ENCODE measurements around the gene RPUSD4.

RPUSD4 gene

GRCh38 chr11:126197277-126197939 is 14.0 kb downstream of the RPUSD4 start:
- no peak for DNase-seq (ENCODE audit: low read depth)
- no peak for TF ChIP-seq CTCF (IDR thresholded peaks at IDR 0.05; ENCODE audit: control insufficient read depth, extremely low read depth, insufficient read depth)
- no peak overlapping the region for H3K4me3 ChIP-seq (ENCODE audit: low read depth, low read length)

- TF ChIP-seq CTCF (IDR thresholded peaks at IDR 0.05; ENCODE audit: control insufficient read depth, extremely low read depth, insufficient read depth) = no peak
- H3K4me3 ChIP-seq (ENCODE audit: low read depth, low read length) = no peak overlapping the region
- DNase-seq (ENCODE audit: low read depth) = no peak
These were observed 16.3 kb downstream of the RPUSD4 start for GRCh38 chr11:126195119-126195518.

- peak; percentile 71 for TF ChIP-seq CTCF (IDR thresholded peaks at IDR 0.05; ENCODE audit: control insufficient read depth, extremely low read depth, insufficient read depth)
- H3K4me3 ChIP-seq (ENCODE audit: low read depth, low read length) = no peak overlapping the region
- DNase-seq (ENCODE audit: low read depth) = peak; percentile 13
These were observed 17.3 kb downstream of the RPUSD4 start for GRCh38 chr11:126194121-126194543.

GRCh38 chr11:126193038-126193478 is 18.4 kb downstream of the RPUSD4 start:
- H3K4me3 ChIP-seq (ENCODE audit: low read depth, low read length) = no peak overlapping the region
- no peak for TF ChIP-seq CTCF (IDR thresholded peaks at IDR 0.05; ENCODE audit: control insufficient read depth, extremely low read depth, insufficient read depth)
- no peak for DNase-seq (ENCODE audit: low read depth)

GRCh38 chr11:126192361-126192760 is 19.1 kb downstream of the RPUSD4 start:
- DNase-seq (ENCODE audit: low read depth) = no peak
- no peak for TF ChIP-seq CTCF (IDR thresholded peaks at IDR 0.05; ENCODE audit: control insufficient read depth, extremely low read depth, insufficient read depth)

GRCh38 chr11:126191379-126192073 is 19.9 kb downstream of the RPUSD4 start:
- no peak for TF ChIP-seq CTCF (IDR thresholded peaks at IDR 0.05; ENCODE audit: control insufficient read depth, extremely low read depth, insufficient read depth)
- no peak overlapping the region for H3K4me3 ChIP-seq (ENCODE audit: low read depth, low read length)
- no peak for DNase-seq (ENCODE audit: low read depth)

More at GRCh38 chr11:126192361-126192760, 19.1 kb downstream of the RPUSD4 start:
- H3K4me3 ChIP-seq (ENCODE audit: low read depth, low read length) = no peak overlapping the region
